GM21515 (cell line): ENCODE data around the gene SLMAP.
"Not testable (repeated sequence)": the region's sequence is repeated elsewhere in the genome, so short reads cannot be mapped to it uniquely, and the experiment has no call there.

Source experiments
- ATAC-seq: cut with Tn5 transposase; IDR thresholded peaks from one replicate; pipeline ENCODE4 v1.9.1; 2021; ENCODE audit not compliant: unreplicated experiment

The SLMAP gene

DNA sequence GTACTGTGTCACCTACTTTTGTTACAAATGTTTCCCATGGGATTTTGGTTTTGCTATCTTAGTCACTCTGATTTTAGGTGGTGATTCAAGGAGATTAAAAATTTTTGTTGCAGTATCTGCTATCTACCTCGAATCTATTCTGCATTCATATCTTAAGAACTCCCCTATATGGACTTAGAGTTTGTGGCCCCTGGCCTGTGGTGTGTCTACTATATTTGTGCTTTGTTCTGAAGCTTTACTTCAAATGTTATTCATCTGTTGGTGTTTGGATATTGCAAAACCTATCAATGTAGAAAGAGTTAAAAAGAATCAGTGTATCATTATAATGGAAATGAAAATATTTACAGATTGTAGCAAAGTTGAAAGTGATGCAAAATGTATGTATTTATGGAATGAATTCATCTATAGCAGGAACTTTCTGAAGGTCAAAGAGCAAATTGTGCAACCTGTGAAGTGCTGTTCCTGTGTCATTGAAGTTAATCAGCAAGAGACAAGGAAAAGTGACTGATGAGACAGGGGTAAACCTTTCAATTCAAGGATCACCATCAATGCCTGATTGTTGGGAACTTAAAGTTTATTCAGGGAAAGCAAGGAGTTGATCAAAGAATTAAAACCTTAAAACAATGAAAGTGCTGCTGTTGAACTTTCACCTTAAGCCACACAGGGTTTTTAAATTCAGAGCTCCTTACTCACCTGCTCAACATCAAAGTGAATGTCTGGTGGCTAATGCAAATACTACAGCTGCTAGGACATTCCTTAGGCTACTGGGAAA, 71.0 kb downstream of the SLMAP start:
- no peak for ATAC-seq

DNA sequence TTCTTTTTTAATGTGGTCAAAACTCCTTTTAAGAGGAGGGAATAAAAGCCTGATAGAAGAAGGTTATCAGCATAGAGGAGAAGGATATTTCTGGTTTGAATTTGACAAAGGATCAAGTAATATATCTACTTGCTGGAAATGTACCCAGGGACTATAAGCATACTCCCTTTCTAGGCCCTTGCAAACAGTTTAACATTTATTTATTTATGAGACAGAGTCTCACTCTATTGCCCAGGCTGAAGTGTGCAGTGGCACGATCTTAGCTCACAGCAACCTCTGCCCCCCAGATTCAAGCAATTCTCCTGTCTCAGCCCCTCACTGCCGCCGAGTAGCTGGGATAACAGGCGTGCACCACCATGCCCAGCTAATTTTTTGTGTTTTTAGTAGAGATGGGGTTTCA, 71.6 kb downstream of the SLMAP start:
- ATAC-seq = no peak

DNA sequence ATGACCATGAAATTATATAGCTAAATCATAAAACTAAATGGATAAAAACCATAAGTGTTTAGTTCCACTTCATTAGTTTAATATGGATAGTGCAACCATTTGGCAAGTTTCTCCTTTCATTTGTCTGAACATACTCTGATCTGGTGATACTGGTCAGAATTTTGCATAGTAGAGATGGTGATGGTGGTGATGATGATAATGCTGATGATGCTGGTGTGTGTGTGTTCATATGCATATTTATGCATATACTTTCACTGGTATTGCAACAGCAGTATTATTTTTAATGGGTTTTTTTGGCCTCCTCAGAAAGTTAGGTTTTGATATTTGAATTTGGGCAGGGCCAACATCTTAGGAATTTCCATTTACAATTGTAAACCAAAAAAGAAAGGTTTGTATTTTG, 76.4 kb downstream of the SLMAP start:
- no peak for ATAC-seq

DNA sequence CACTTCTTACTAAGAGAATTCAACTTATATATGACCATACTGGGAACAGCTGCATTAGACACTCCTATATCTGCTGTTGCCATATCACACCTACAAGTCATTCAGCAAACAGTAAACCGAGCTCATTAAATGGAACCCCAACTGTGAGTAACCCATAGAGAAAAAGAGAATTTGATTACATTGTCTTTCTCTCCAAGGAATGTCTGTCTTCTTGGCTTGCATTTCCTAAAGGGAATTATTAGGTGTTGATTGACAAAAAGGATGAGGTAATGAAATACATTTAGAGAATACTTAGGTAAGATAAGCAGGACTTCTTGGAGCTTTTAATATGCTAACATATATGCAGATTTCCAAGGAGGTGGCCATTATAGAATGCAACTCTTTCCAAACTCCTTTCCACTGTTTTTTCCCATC, 76.8 kb downstream of the SLMAP start:
- no peak for ATAC-seq

DNA sequence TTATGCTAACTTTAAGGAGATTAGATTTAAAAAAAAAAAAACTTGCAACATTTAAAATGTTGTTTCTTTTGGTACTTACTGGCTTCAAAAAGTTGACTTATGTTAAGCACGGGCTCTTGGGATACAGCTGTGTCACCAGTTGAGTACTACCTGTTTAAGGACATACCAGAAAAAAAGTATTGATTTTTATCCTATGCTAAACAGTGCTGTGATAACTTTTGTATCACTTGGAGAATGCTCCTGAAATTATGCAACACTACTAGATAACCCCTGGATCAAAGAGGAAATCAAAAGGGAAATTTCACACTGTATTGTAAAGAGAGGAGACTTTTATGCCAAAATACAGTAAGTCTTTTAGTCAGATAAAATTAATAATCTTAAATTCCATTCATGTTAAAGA, 77.7 kb downstream of the SLMAP start:
- ATAC-seq = no peak

DNA sequence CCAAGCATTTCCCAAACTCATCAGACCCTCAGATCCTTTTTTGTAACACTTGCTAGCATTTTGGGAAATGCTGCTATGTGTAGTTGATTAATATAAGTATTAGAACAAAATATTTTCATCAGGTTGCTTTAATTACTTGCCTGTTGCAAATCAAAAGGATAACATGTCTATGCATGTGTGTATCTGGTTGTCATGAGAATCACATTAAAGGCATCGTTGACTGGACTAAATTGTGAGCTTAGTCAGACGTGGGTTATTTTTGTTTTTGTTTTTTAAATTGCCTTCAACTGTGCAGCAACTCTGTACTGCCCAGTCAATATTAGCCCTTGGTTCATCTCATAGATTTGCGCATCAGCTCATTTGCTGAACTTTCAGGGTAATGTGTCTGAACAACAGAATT, 81.6 kb downstream of the SLMAP start:
- no peak for ATAC-seq

DNA sequence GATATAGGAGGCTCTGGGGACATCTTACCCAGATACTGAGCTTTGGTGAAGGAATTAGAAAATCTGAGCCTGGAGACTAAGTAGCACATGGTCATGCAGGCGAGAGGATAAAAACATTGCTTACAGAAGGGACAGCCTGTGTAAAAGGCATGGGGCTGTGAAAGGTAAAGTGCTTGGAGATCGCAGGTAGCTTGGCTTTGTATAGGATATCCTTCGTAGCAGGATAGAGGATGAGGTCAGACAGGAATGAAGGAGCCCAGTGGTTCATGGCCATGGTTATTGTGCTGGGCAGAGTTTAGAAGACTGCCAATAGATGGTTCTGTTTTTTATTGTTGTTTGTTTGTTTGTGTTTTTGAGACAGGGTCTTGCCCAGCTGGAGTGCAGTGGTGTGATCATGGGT, 82.5 kb downstream of the SLMAP start:
- no peak for ATAC-seq

DNA sequence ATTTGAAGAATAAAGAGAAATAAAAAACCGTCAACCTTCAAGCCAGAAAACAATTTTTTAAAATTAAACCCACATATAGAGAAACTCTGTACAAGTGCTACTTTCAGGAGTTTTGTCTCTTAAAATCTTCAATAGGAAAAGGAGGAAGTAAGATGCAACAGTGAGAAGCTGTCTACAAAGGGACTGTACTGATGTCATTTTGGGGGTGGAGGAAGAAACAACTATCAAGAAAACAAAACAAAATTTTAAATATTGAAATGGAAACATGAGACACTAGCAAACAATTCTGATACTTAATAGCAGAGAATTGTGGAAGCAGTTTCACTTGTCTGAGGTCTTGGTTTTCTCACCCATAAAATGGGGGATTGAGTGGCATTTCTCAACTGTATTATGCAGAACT, 84.4 kb downstream of the SLMAP start:
- no peak for ATAC-seq

DNA sequence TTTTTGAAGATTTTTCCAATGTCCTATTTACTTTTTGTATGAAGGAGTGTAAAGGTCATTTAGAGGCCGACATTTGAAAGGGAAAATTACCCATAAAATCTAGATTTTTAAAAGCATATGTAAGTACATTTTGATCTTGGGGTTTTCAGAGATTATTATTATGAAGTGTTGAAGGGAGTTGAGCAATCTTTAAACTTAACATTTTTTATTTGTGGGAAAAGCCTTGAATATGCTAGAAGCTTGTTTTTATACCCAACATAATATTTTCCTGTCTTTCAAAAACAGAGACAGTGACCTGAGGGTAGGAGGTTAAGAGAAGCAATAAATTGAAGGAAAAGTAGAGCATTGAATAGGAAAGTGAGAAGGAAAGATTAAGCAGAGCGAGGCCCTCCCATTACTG, 85.7 kb downstream of the SLMAP start:
- ATAC-seq = no peak

DNA sequence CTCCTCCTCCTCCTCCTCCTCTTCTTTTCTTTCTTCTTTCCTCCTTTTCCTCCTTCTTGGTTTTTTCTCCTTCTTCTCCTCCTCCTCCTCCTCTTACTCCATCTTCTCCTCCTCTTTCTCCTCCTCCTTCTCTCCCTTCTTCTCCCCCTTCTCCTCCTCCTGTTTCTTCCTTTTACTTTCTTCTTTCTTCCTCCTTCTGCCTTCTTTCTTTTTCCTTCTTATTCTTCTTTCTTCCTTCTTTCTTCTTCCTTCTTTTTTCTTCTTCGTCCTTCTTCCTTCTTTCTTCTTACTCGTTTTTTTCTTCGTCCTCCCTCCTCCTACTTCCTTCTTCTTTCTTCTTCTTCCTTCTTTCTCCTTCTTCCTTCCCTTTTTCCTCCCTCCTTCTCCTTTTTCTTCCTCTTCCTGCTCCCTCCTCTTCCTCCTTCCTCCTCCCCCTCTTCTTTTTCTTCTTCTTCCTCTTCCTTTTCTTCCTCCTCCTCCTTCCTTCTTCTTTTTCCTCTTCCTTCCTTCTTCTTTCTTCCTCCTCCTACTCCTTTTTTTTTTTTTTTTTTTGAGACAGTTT, 92.1 kb downstream of the SLMAP start:
- ATAC-seq = no peak

DNA sequence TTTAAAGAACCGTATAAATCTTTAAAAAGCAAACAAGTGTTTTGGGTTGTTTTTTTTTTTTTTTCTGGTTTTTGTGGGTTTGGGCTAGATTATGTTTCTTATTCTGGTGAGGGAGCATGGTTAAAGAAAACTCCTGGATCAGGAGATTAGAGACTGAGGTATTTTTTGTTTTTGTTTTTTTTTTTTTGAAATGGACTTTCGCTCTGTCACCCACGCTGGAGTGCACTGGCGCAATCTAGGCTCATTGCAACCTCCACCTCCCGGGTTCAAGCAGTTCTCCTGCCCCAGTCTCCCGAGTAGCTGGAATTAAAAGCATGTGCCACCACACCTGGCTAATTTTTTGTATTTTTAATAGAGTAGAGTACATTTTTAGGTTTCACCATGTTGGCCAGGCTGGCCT, 95.2 kb downstream of the SLMAP start:
- ATAC-seq = no peak

DNA sequence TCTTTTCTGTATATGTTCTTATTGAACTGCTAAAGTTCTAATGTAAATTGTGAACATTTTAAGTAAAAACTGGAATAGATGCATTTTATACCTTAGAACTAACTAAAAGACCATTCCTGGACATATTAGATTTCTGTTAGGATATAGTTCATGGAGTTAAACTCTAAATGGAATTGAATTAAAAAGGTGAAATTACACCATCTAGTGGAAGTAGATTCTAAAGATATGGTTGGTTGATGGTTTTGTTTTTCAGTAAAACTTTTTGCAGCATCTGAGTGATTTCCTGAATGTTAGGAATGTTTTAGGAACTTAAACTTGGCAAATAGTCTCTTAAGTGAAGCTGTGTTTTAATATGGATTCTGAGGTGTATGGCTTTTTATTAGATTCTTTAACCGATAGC, 96.8 kb downstream of the SLMAP start:
- no peak for ATAC-seq

DNA sequence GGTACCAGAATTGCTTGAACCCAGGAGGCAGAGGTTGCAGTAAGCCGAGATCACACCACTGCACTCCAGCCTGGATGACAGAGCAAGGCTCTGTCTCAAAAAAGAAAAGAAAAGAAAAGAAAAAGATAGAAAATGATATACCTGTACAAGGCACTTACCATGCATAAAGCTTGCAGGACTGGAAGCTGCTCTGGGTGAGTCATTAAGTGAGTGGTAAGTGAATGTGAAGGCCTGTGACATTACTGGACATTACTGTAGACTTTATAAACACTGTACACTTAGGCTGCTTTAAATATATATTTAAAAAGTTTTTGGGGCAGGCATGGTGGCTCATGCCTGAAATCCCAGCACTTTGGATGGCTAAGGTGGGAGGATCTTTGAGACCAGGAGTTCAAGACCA, 99.2 kb downstream of the SLMAP start:
- no peak for ATAC-seq

DNA sequence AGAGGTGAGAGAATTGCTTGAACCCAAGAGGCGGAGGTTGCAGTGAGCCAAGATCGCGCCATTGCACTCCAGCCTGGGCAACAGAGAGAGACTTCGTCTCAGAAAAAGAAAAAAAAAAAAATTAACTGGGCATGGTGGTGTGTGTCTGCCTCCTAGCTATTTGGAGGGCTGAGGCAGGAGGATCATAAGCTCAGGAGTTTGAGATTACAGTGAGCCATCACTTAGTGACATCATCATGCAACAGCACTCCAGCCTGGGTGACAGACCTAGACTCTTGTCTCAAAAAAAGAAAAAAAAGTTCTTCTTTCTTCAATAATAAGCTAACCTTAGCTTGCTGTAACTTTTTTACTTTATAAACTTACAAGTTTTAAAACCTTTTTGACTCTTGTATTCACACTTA, 99.8 kb downstream of the SLMAP start:
- no peak for ATAC-seq

DNA sequence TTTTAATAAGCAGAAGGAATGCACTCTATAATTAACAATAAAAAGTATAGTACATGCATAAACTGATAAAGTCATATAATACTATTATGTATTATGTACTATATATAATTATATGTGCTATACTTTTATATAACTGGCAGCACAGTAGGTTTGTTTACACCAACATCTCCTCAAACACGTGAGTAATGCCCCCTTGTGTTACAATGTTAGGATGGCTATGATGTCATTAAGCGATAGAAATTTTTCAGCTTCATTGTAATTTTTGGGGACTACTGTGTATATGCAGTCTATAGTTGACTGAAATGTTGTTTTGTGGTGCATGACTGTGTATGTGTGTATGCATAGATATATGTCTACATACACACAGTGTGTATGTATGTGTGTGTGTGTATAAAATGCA, 100.6 kb downstream of the SLMAP start:
- ATAC-seq = no peak

DNA sequence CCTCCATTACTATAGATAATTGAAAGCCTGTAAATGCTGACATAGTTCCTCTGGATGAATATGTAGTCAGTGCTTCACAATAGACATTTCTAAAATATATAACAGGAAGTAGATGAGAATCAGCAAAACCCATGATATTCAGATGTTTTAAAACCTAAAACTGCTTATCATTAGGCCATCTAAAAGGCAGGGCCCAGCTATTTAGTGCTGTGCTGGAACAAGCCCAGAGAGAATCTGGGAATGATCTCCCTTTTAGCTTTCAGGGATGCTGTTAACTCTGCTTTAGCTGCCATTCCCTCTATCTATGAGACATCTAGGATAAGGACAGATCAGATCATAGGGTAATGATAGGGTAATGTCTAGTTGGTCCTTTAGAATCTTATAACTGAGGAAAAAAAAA, 106.8 kb downstream of the SLMAP start:
- ATAC-seq = no peak

DNA sequence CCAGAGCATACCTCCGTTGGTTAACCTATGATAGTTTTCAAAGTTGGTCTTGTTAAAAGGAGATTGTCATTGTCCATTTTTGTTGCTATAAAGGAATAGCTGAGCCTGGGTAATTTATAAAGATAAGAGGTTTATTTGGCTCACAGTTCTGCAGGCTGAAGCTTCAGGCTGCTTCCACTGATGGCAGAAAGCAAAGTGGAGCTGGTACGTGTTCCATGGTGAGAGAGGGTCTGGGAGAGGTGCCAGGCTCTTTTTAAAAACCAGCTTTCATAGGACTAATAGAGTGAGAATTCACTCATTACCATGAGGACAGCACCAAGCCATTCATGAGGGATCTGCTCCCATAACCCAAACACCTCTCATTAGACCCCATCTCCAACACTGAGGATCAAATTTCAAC, 107.3 kb downstream of the SLMAP start:
- ATAC-seq = no peak

DNA sequence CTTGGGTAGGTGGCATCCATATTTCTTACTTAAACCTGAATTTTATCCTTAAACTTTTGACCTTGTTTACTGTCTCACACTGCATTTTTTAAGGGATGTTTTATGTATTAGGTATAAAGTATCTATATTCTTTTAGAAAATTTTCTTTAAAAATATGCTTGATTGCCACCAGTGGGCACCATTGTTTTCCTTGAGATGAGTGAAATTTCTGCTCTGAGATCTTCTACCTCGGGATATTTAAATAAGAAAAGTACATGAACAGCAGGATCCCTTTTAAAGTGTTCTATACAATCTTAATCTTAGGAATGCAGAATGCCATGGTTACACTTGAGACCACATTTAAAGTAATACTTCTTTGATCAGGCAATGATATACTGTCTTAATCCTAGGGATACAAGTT, 108.7 kb downstream of the SLMAP start:
- ATAC-seq = no peak

DNA sequence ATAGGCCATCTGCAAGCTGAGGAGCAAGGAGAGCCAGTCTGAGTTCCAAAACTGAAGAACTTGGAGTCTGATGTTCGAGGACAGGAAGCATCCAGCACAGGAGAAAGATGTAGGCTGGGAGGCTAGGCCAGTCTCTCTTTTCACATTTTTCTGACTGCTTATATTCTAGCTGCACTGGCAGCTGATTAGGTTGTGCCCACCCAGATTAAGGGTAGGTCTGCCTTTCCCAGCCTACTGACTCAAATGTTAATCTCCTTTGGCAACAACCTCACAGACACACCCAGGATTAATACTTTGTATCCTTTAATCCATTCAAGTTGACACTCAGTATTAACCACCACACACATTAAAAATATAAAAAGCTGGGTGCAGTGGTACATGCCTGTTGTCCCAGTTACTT, 113.0 kb downstream of the SLMAP start:
- ATAC-seq = not testable (repeated sequence)

DNA sequence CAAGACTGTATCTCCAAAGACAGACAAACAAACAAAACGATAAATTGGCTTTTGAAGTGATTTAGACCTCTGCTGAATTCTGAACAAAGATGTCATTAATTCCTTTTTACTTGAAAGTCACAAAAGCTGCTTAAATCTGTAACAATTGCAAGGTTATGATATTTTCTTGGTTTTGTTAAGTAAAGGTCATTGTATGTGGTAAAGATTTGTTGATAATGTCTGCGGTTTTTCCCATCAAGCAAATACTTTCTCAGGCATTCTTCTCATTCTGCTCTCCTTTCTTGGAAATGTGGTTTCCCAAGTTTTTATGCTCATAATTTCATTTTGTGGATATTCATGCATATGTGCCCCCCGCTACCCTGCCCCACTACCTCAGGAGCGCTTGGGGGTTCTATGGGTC, 116.5 kb downstream of the SLMAP start:
- no peak for ATAC-seq

DNA sequence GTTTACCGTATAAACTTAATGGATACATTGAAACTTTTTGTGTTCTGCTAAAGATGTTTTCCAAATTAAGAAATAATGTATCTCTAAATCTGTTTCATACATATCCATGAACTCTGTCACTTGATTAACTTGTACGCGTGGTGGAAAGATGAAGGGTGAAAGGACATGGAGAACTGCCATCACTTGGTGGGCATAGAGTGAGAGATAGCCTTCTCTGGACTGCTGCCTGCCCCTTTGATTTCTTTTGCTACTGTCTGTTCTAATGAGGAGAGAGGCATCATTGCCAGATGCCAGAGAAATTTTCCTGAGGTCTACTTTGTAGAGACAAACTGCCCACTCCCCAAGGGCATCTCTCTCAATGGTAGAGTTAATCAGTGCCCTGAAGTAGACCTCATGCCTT, 120.5 kb downstream of the SLMAP start:
- no peak for ATAC-seq

DNA sequence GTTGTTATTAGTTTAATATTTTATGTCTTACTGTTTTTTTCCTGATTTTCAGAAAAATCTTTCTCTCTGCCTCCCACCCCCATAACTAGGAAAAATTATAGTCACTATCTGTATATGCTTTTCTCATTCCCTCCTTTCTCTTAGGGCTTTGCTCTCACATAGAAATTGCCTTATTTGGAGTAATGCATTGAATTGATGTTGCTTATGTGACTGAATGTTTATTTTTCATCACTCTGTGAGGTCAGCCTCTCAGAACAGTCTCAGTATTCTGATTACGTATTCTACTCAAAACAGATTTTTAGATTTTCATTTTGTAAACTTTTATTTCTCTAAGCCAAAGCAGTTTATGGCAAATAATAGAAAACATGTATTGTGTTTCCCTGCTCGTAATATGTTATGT, 121.0 kb downstream of the SLMAP start:
- no peak for ATAC-seq

DNA sequence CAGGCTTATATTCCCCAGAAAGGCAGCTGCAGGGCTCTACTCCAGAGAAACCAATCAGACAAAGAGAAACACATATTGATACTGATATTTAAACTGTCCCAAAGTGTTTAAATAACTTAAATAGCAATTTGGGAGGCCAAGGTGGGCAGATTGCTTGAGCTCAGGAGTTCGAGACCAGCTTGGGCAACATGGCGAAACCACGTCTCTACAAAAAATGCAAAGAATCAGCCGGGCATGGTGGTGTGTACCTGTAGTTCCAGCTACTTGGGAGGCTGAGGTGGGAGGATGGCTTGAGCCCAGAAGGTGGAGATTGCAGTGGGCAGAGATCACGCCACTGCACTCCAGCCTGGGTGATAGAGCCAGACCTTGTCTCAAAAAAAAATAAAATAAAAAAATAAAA, 128.3 kb downstream of the SLMAP start:
- not testable (repeated sequence) for ATAC-seq
